ENCODE measurements around the gene PLPPR5.
A peak's percentile ranks its signal among the peaks of the same experiment; 100 is the strongest.
"Not testable (repeated sequence)": the region's sequence is repeated elsewhere in the genome, so short reads cannot be mapped to it uniquely, and the experiment has no call there.

PLPPR5 gene

GRCh38 chr1:99004861-99005442, at the start of gene PLPPR5:
Gene PLPPR5 (minus strand): TSS chr1:99004861. CDS start chr1:99004671, 190 bp downstream.
- Histone ChIP-seq H3K27ac (no peak within 1 kb of the TSS), H3K4me3 (peak within 1 kb of the TSS; percentile 4 to 38 (median 27))

GRCh38 chr1:99051611-99052283, 47.1 kb upstream of the PLPPR5 start:
- H3K27ac ChIP-seq, result no peak overlapping the region
- no peak overlapping the region for H3K4me3 ChIP-seq

GRCh38 chr1:99049745-99050144, 45.1 kb upstream of the PLPPR5 start:
- H3K27ac ChIP-seq, result no peak overlapping the region

GRCh38 chr1:99036746-99037145, 32.1 kb upstream of the PLPPR5 start:
- H3K27ac ChIP-seq, H3K4me3 ChIP-seq: not testable (repeated sequence)

More at GRCh38 chr1:99049745-99050144, 45.1 kb upstream of the PLPPR5 start:
- no peak overlapping the region for H3K4me3 ChIP-seq

- H3K27ac ChIP-seq, result no peak overlapping the region
- no peak overlapping the region for H3K4me3 ChIP-seq
Observed at GRCh38 chr1:99018313-99018712, 13.7 kb upstream of the PLPPR5 start.

GRCh38 chr1:99017655-99018054, 13.0 kb upstream of the PLPPR5 start:
- Histone ChIP-seq H3K27ac (no peak overlapping the region), H3K4me3 (no peak overlapping the region)

- no peak overlapping the region for H3K27ac ChIP-seq
- no peak overlapping the region for H3K4me3 ChIP-seq
Observed at GRCh38 chr1:99010679-99011078, 6.0 kb upstream of the PLPPR5 start.

GRCh38 chr1:99007366-99007765, 2.7 kb upstream of the PLPPR5 start:
- H3K27ac ChIP-seq, result no peak overlapping the region
- no peak overlapping the region for H3K4me3 ChIP-seq

- Histone ChIP-seq H3K27ac (no peak overlapping the region), H3K4me3 (no peak overlapping the region)
Observed at GRCh38 chr1:99005537-99005942, 879 bp upstream of the PLPPR5 start.

- peak overlapping the region; percentile 3 to 38 (median 27) for H3K4me3 ChIP-seq
- no peak overlapping the region for H3K27ac ChIP-seq
Observed at GRCh38 chr1:99004254-99004860, 304 bp downstream of the PLPPR5 start.

GRCh38 chr1:99003581-99004253, 944 bp downstream of the PLPPR5 start:
- Histone ChIP-seq H3K27ac (no peak overlapping the region), H3K4me3 (peak overlapping the region in 1 of 7 experiments; percentile 30)

- Histone ChIP-seq H3K4me3 (no peak overlapping the region), H3K27ac (no peak overlapping the region)
Observed at GRCh38 chr1:98992844-98993243, 11.8 kb downstream of the PLPPR5 start.

- Histone ChIP-seq H3K4me3 (no peak overlapping the region), H3K27ac (no peak overlapping the region)
Observed at GRCh38 chr1:98991127-98992012, 13.3 kb downstream of the PLPPR5 start.

- Histone ChIP-seq H3K4me3 (no peak overlapping the region), H3K27ac (no peak overlapping the region)
Observed at GRCh38 chr1:98989556-98989907, 15.1 kb downstream of the PLPPR5 start.

- Histone ChIP-seq H3K27ac (no peak overlapping the region), H3K4me3 (no peak overlapping the region)
Observed at GRCh38 chr1:98988904-98989555, 15.6 kb downstream of the PLPPR5 start.

- Histone ChIP-seq H3K4me3 (no peak overlapping the region), H3K27ac (no peak overlapping the region)
Observed at GRCh38 chr1:98985687-98986086, 19.0 kb downstream of the PLPPR5 start.

- no peak overlapping the region for H3K4me3 ChIP-seq
- no peak overlapping the region for H3K27ac ChIP-seq
Observed at GRCh38 chr1:98981917-98982513, 22.6 kb downstream of the PLPPR5 start.

GRCh38 chr1:98979463-98979862, 25.2 kb downstream of the PLPPR5 start:
- H3K4me3 ChIP-seq, result no peak overlapping the region
- H3K27ac ChIP-seq, result no peak overlapping the region

GRCh38 chr1:98975810-98976209, 28.9 kb downstream of the PLPPR5 start:
- Histone ChIP-seq H3K27ac (no peak overlapping the region), H3K4me3 (no peak overlapping the region)

Data from skin epidermis (tissue), 12 donors.